ENCODE measurements around the gene CTSE.

Gene CTSE

GRCh38 chr1:206006946-206007345, 16.7 kb downstream of the CTSE start:
- H3K4me3 ChIP-seq (ENCODE audit: low read length) = no peak overlapping the region
- H3K4me1 ChIP-seq (ENCODE audit: control insufficient read depth, low read depth, low read length) = no peaks in the 10 kb centered on the region
- no peak overlapping the region for H3K27ac ChIP-seq (ENCODE audit: low read length)
- H3K9ac ChIP-seq (ENCODE audit: low read length) = no peak overlapping the region
- no peaks in the 10 kb centered on the region for H3K27me3 ChIP-seq (ENCODE audit: control insufficient read depth, insufficient read depth, low read length)
- no peaks in the 10 kb centered on the region for H3K9me3 ChIP-seq (ENCODE audit: control insufficient read depth, low read depth, low read length)
- no peaks in the 10 kb centered on the region for H3K36me3 ChIP-seq (ENCODE audit: control insufficient read depth, low read depth, low read length)

GRCh38 chr1:206005778-206006180, 17.9 kb downstream of the CTSE start:
- Histone ChIP-seq H3K27me3 (ENCODE audit: control insufficient read depth, insufficient read depth, low read length) (no peaks in the 10 kb centered on the region), H3K27ac (ENCODE audit: low read length) (no peak overlapping the region), H3K4me3 (ENCODE audit: low read length) (no peak overlapping the region), H3K9me3 (ENCODE audit: control insufficient read depth, low read depth, low read length) (no peaks in the 10 kb centered on the region), H3K9ac (ENCODE audit: low read length) (no peak overlapping the region), H3K36me3 (ENCODE audit: control insufficient read depth, low read depth, low read length) (no peaks in the 10 kb centered on the region), H3K4me1 (ENCODE audit: control insufficient read depth, low read depth, low read length) (no peaks in the 10 kb centered on the region)

GRCh38 chr1:206005234-206005633, 18.5 kb downstream of the CTSE start:
- no peaks in the 10 kb centered on the region for H3K4me1 ChIP-seq (ENCODE audit: control insufficient read depth, low read depth, low read length)
- no peaks in the 10 kb centered on the region for H3K27me3 ChIP-seq (ENCODE audit: control insufficient read depth, insufficient read depth, low read length)
- no peak overlapping the region for H3K27ac ChIP-seq (ENCODE audit: low read length)
- H3K4me3 ChIP-seq (ENCODE audit: low read length) = no peak overlapping the region
- no peak overlapping the region for H3K9ac ChIP-seq (ENCODE audit: low read length)
- no peaks in the 10 kb centered on the region for H3K9me3 ChIP-seq (ENCODE audit: control insufficient read depth, low read depth, low read length)
- H3K36me3 ChIP-seq (ENCODE audit: control insufficient read depth, low read depth, low read length) = no peaks in the 10 kb centered on the region

- no peaks in the 10 kb centered on the region for H3K4me1 ChIP-seq (ENCODE audit: control insufficient read depth, low read depth, low read length)
- no peaks in the 10 kb centered on the region for H3K27me3 ChIP-seq (ENCODE audit: control insufficient read depth, insufficient read depth, low read length)
- no peak overlapping the region for H3K27ac ChIP-seq (ENCODE audit: low read length)
- no peaks in the 10 kb centered on the region for H3K36me3 ChIP-seq (ENCODE audit: control insufficient read depth, low read depth, low read length)
- no peak overlapping the region for H3K9ac ChIP-seq (ENCODE audit: low read length)
- no peak overlapping the region for H3K4me3 ChIP-seq (ENCODE audit: low read length)
- no peaks in the 10 kb centered on the region for H3K9me3 ChIP-seq (ENCODE audit: control insufficient read depth, low read depth, low read length)
Observed at GRCh38 chr1:206004826-206005225, 18.9 kb downstream of the CTSE start.

GRCh38 chr1:206003854-206004800, 19.6 kb downstream of the CTSE start:
- no peaks in the 10 kb centered on the region for H3K36me3 ChIP-seq (ENCODE audit: control insufficient read depth, low read depth, low read length)
- no peak overlapping the region for H3K9ac ChIP-seq (ENCODE audit: low read length)
- no peak overlapping the region for H3K27ac ChIP-seq (ENCODE audit: low read length)
- no peak overlapping the region for H3K4me3 ChIP-seq (ENCODE audit: low read length)
- H3K4me1 ChIP-seq (ENCODE audit: control insufficient read depth, low read depth, low read length) = no peaks in the 10 kb centered on the region
- no peaks in the 10 kb centered on the region for H3K27me3 ChIP-seq (ENCODE audit: control insufficient read depth, insufficient read depth, low read length)
- no peaks in the 10 kb centered on the region for H3K9me3 ChIP-seq (ENCODE audit: control insufficient read depth, low read depth, low read length)

- H3K4me3 ChIP-seq (ENCODE audit: low read length) = no peak within 1 kb of the TSS
- H3K9ac ChIP-seq (ENCODE audit: low read length) = no peak within 1 kb of the TSS
- H3K27ac ChIP-seq (ENCODE audit: low read length) = no peak within 1 kb of the TSS
Observed at GRCh38 chr1:206002871-206003801, 20.6 kb downstream of the CTSE start, which contains the start of gene RAB7B. Gene RAB7B (minus strand): TSS chr1:206003395. CDS start chr1:205994135, 9,260 bp downstream.

GRCh38 chr1:206002160-206002559, 21.5 kb downstream of the CTSE start:
- Histone ChIP-seq H3K4me3 (ENCODE audit: low read length) (no peak overlapping the region), H3K27me3 (ENCODE audit: control insufficient read depth, insufficient read depth, low read length) (peaks cover 11% of the 10 kb centered on the region), H3K4me1 (ENCODE audit: control insufficient read depth, low read depth, low read length) (peaks cover 6% of the 10 kb centered on the region)

More at GRCh38 chr1:206002871-206003801, 20.6 kb downstream of the CTSE start, which contains the start of gene RAB7B:
- H3K27me3 ChIP-seq (ENCODE audit: control insufficient read depth, insufficient read depth, low read length) = peaks cover 1% of the 10 kb centered on the region
- H3K9me3 ChIP-seq (ENCODE audit: control insufficient read depth, low read depth, low read length) = no peaks in the 10 kb centered on the region
- H3K4me1 ChIP-seq (ENCODE audit: control insufficient read depth, low read depth, low read length) = peaks cover 6% of the 10 kb centered on the region
- H3K36me3 ChIP-seq (ENCODE audit: control insufficient read depth, low read depth, low read length) = no peaks in the 10 kb centered on the region

GRCh38 chr1:206001476-206001888, 22.2 kb downstream of the CTSE start:
- H3K9ac ChIP-seq (ENCODE audit: low read length) = no peak overlapping the region
- no peaks in the 10 kb centered on the region for H3K36me3 ChIP-seq (ENCODE audit: control insufficient read depth, low read depth, low read length)
- H3K4me3 ChIP-seq (ENCODE audit: low read length) = no peak overlapping the region
- H3K27ac ChIP-seq (ENCODE audit: low read length) = no peak overlapping the region
- peaks cover 14% of the 10 kb centered on the region for H3K27me3 ChIP-seq (ENCODE audit: control insufficient read depth, insufficient read depth, low read length)
- H3K9me3 ChIP-seq (ENCODE audit: control insufficient read depth, low read depth, low read length) = no peaks in the 10 kb centered on the region
- peaks cover 6% of the 10 kb centered on the region for H3K4me1 ChIP-seq (ENCODE audit: control insufficient read depth, low read depth, low read length)

More at GRCh38 chr1:206002160-206002559, 21.5 kb downstream of the CTSE start:
- Histone ChIP-seq H3K9ac (ENCODE audit: low read length) (no peak overlapping the region), H3K36me3 (ENCODE audit: control insufficient read depth, low read depth, low read length) (no peaks in the 10 kb centered on the region), H3K27ac (ENCODE audit: low read length) (no peak overlapping the region), H3K9me3 (ENCODE audit: control insufficient read depth, low read depth, low read length) (no peaks in the 10 kb centered on the region)

- H3K27ac ChIP-seq (ENCODE audit: low read length) = no peak overlapping the region
Observed at GRCh38 chr1:206000641-206001339, 22.9 kb downstream of the CTSE start.

GRCh38 chr1:205998457-205999241, 25.0 kb downstream of the CTSE start:
- Histone ChIP-seq H3K36me3 (ENCODE audit: control insufficient read depth, low read depth, low read length) (no peaks in the 10 kb centered on the region), H3K9me3 (ENCODE audit: control insufficient read depth, low read depth, low read length) (no peaks in the 10 kb centered on the region), H3K4me3 (ENCODE audit: low read length) (no peak overlapping the region), H3K27ac (ENCODE audit: low read length) (no peak overlapping the region), H3K27me3 (ENCODE audit: control insufficient read depth, insufficient read depth, low read length) (peaks cover 14% of the 10 kb centered on the region), H3K9ac (ENCODE audit: low read length) (no peak overlapping the region), H3K4me1 (ENCODE audit: control insufficient read depth, low read depth, low read length) (peaks cover 10% of the 10 kb centered on the region)

More at GRCh38 chr1:206000641-206001339, 22.9 kb downstream of the CTSE start:
- Histone ChIP-seq H3K4me1 (ENCODE audit: control insufficient read depth, low read depth, low read length) (peaks cover 10% of the 10 kb centered on the region), H3K9me3 (ENCODE audit: control insufficient read depth, low read depth, low read length) (no peaks in the 10 kb centered on the region), H3K27me3 (ENCODE audit: control insufficient read depth, insufficient read depth, low read length) (peaks cover 14% of the 10 kb centered on the region), H3K36me3 (ENCODE audit: control insufficient read depth, low read depth, low read length) (no peaks in the 10 kb centered on the region), H3K9ac (ENCODE audit: low read length) (no peak overlapping the region), H3K4me3 (ENCODE audit: low read length) (no peak overlapping the region)
